OCI-LY3 (cell line): ENCODE measurements around the gene NAP1L1.
A peak's percentile ranks its signal among the peaks of the same experiment; 100 is the strongest.

Source experiments
- H2AFZ ChIP-seq: fragments of 200-600, 300-600 bp; shearing (Covaris generic); 2 replicates; pipeline ENCODE4 v1.6.0; 2014; ENCODE audit warnings: antibody characterized with exemption, low read depth, low read length
- H3K27ac ChIP-seq: fragments of 200-600, 300-600 bp; sonication (generic); 2 replicates; pipeline ENCODE4 v1.5.1; 2014; ENCODE audit warnings: mild to moderate bottlenecking, low read length, moderate library complexity, mixed read lengths
- H3K27me3 ChIP-seq: fragments of 200-600, 300-600 bp; sonication (generic); 2 replicates; pipeline ENCODE4 v1.6.1; 2014; ENCODE audit warnings: low read depth, low read length, mixed read lengths
- H3K36me3 ChIP-seq: fragments of 200-600, 300-600 bp; sonication (generic); replicated peaks from 2 replicates; pipeline ENCODE3; 2014; ENCODE audit warnings: low read depth, low read length, mixed read lengths
- H3K4me1 ChIP-seq: fragments of 300-600, 200-600 bp; sonication (generic); 2 replicates; pipeline ENCODE4 v1.6.1; 2014; ENCODE audit warnings: low read length, mixed read lengths
- H3K4me2 ChIP-seq: fragments of 200-600, 300-600 bp; sonication (generic); 2 replicates; pipeline ENCODE4 v1.6.1; 2014; ENCODE audit warnings: low read length, mixed read lengths
- H3K4me3 ChIP-seq: fragments of 300-600, 200-600 bp; sonication (generic); 2 replicates; pipeline ENCODE4 v1.5.1; 2014; ENCODE audit warnings: antibody characterized with exemption, mild to moderate bottlenecking, low read length, moderate library complexity
- H3K79me2 ChIP-seq: fragments of 300-600, 200-600 bp; shearing (Covaris generic); 2 replicates; pipeline ENCODE4 v1.6.1; 2014; ENCODE audit warnings: mild to moderate bottlenecking, low read length, mixed read lengths
- H3K9ac ChIP-seq: fragments of 300-600, 200-600 bp; shearing (Covaris generic); 2 replicates; pipeline ENCODE4 v1.6.0; 2014; ENCODE audit warnings: mild to moderate bottlenecking, low read length, moderate library complexity
- H3K9me3 ChIP-seq: fragments of 200-600, 300-600 bp; shearing (Covaris generic); 2 replicates; pipeline ENCODE4 v1.6.1; 2014; ENCODE audit warnings: low read length, mixed read lengths; ENCODE audit not compliant: insufficient read depth
- H4K20me1 ChIP-seq: fragments of 200-600, 300-600 bp; sonication (generic); 2 replicates; pipeline ENCODE4 v1.6.1; 2016; ENCODE audit warnings: low read length, mixed read lengths; ENCODE audit not compliant: insufficient read depth
- CTCF ChIP-seq: fragments of 200-600, 300-600 bp; sonication (generic); IDR thresholded peaks from 2 replicates; pipeline ENCODE4 v1.5.1; 2014; ENCODE audit warnings: antibody characterized with exemption, low read length, low read depth
- EZH2phosphoT487 ChIP-seq: fragments of 200-600 bp; shearing (Covaris generic); IDR thresholded peaks from 2 replicates; pipeline ENCODE4 v1.6.1; 2018; ENCODE audit warnings: antibody characterized with exemption, mixed run types, low read depth

The NAP1L1 gene

DNA sequence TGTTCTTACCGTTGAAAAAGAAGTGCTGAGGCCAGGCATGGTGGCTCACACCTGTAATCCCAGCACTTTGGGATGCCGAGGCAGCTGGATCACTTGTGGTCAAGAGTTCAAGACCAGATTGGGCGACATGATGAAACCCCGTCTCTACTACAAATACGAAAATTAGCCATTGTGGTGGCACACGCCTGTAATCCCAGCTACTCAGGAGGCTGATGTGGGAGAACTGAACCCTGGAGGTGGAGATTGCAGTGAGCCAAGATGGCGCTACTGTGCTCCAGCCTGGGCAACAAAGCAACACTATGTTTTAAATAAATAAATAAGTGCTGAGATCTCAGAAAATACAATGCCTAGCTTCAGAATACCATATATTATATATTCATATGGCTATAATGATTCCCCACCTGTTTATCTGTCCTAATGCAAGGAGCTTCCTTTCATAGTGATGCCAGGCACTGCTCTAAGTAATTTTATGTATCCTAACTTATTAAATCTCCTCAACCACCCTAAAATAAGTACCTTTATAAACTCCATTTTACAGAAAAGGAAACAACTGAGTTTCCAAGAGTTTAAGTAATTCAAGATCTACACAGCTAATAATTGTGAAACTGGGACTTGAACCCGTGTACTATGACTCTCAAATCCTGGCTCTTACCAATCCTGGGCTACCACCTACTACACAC lies 60.2 kb downstream of the NAP1L1 start:
- no peak overlapping the region for H2AFZ ChIP-seq
- TF ChIP-seq CTCF (no peak), EZH2phosphoT487 (no peak)
- H3K9me3 ChIP-seq, result no peaks in the 10 kb centered on the region
- no peak overlapping the region for H3K9ac ChIP-seq
- H3K4me2 ChIP-seq, result no peak overlapping the region
- H3K27ac ChIP-seq, result no peak overlapping the region
- peaks cover 9% of the 10 kb centered on the region for H3K27me3 ChIP-seq
- no peaks in the 10 kb centered on the region for H4K20me1 ChIP-seq
- no peaks in the 10 kb centered on the region for H3K79me2 ChIP-seq
- H3K4me1 ChIP-seq, result peaks cover 16% of the 10 kb centered on the region
- H3K36me3 ChIP-seq, result no peaks in the 10 kb centered on the region
- no peak overlapping the region for H3K4me3 ChIP-seq

- Histone ChIP-seq H3K4me1 (peaks cover 16% of the 10 kb centered on the region), H3K4me2 (no peak overlapping the region)
Observed at GRCh38 chr12:76023069-76023690, 61.3 kb downstream of the NAP1L1 start.

GRCh38 chr12:76022506-76022905 lies 62.0 kb downstream of the NAP1L1 start:
- Histone ChIP-seq H3K27ac (no peak overlapping the region), H3K9ac (no peak overlapping the region), H3K9me3 (no peaks in the 10 kb centered on the region), H3K79me2 (no peaks in the 10 kb centered on the region), H3K36me3 (no peaks in the 10 kb centered on the region), H3K4me1 (peaks cover 16% of the 10 kb centered on the region), H3K4me3 (no peak overlapping the region), H3K4me2 (no peak overlapping the region), H2AFZ (no peak overlapping the region), H4K20me1 (no peaks in the 10 kb centered on the region), H3K27me3 (no peaks in the 10 kb centered on the region; the same call in 1 of the 2 replicates)
- TF ChIP-seq CTCF, result no peak
- no peak for TF ChIP-seq EZH2phosphoT487

More at GRCh38 chr12:76023069-76023690, 61.3 kb downstream of the NAP1L1 start:
- Histone ChIP-seq H4K20me1 (no peaks in the 10 kb centered on the region), H2AFZ (no peak overlapping the region), H3K36me3 (no peaks in the 10 kb centered on the region), H3K9me3 (no peaks in the 10 kb centered on the region), H3K27ac (no peak overlapping the region), H3K4me3 (no peak overlapping the region), H3K27me3 (no peaks in the 10 kb centered on the region; the same call in 1 of the 2 replicates), H3K79me2 (no peaks in the 10 kb centered on the region), H3K9ac (no peak overlapping the region)
- no peak for TF ChIP-seq CTCF
- TF ChIP-seq EZH2phosphoT487, result no peak

- Histone ChIP-seq H4K20me1 (no peaks in the 10 kb centered on the region), H3K9me3 (no peaks in the 10 kb centered on the region), H3K4me1 (peaks cover 16% of the 10 kb centered on the region), H3K9ac (no peak overlapping the region), H3K4me3 (no peak overlapping the region), H3K79me2 (no peaks in the 10 kb centered on the region), H3K36me3 (no peaks in the 10 kb centered on the region), H2AFZ (peak overlapping the region; percentile 22; the same call in 1 of the 2 replicates), H3K27ac (no peak overlapping the region), H3K27me3 (no peaks in the 10 kb centered on the region; the same call in 1 of the 2 replicates), H3K4me2 (peak overlapping the region; percentile 16)
- TF ChIP-seq CTCF (no peak), EZH2phosphoT487 (no peak)
Observed at GRCh38 chr12:76020731-76021672, 63.5 kb downstream of the NAP1L1 start.
